Measurements from ENCODE around the gene CCDC38.

DNA sequence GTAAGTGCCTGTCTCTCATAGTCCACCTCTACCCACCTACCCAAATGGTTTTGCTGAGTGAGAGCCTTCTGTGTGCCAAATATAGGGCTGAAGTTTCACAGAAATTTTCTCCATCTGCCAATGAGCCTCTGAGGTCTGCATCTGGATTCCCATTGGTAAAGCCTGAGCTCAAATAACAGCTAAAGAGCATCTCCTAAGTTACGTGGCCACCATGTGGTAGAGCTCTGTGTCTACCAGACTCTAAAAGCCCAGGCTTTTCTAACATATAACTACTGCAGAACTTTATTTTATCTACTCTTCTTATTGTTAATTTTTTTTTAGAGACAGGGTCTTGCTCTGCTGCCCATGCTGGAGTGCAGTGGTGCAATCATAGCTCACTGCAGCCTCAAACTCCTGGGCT is 16.7 kb upstream of the CCDC38 start:
- no peak for TF ChIP-seq CTCF (IDR thresholded peaks at IDR 0.05; ENCODE audit: insufficient read depth, low read length, poor library complexity, severe bottlenecking)
- TF ChIP-seq EZH2phosphoT487 (conservative IDR thresholded peaks at IDR 0.05; ENCODE audit: low read length) = no peak
